BJ (cell line): ENCODE data around the gene PIK3R2. TPM values are rescaled to one million over a fixed set of nuclear protein-coding genes. Genes with fewer than 3 reads are reported as not detected.

Experiments used
- CTCF ChIA-PET: fragments of 350-600 bp; formaldehyde crosslinking; extraction: SDS; loops from one replicate; lab custom pipeline; 2021; ENCODE audit warnings: antibody characterized with exemption, inconsistent platforms; lab: Yijun Ruan, JAX
- POLR2A ChIA-PET: fragments of 300-600 bp; sonication (Branson Sonifier 250); formaldehyde crosslinking; extraction: SDS; loops from one replicate; lab custom pipeline; 2021; ENCODE audit warnings: antibody characterized with exemption; lab: Charles Lee
- DNase-seq: peaks from one replicate; pipeline ENCODE4 v3.0.0-alpha.2; 2011; ENCODE audit warnings: low read depth
- H3K27me3 ChIP-seq: 2 replicates; pipeline ENCODE4 v1.6.0; 2011; ENCODE audit warnings: low read length; ENCODE audit not compliant: control insufficient read depth, insufficient read depth
- H3K36me3 ChIP-seq: 2 replicates; pipeline ENCODE4 v1.5.1; 2011; ENCODE audit warnings: low read length; ENCODE audit not compliant: control insufficient read depth, insufficient read depth
- H3K4me3 ChIP-seq: 2 replicates; pipeline ENCODE4 v1.5.1; 2011; ENCODE audit warnings: low read depth, mild to moderate bottlenecking, control low read depth, low read length
- CTCF ChIP-seq: IDR thresholded peaks from 2 replicates; pipeline ENCODE4 v1.5.1; 2011; ENCODE audit warnings: low read depth, mild to moderate bottlenecking, control low read depth, inconsistent platforms, low read length, moderate library complexity; ENCODE audit not compliant: insufficient read depth
- polyA plus RNA-seq: library from polyadenylated mRNA; depleted of rRNA; stranded (reverse); fragments of >200 nt; gene quantifications from 2 replicates; pipeline ENCODE4 v1.2.3, GENCODE V29; 2011; rRNA removed
- small RNA-seq: library from RNA; depleted of rRNA; stranded (forward); fragments of <200 nt; gene quantifications from one replicate; pipeline ENCODE3, GENCODE V24; 2012; ENCODE audit warnings: low replicate concordance, low read depth; ENCODE audit not compliant: insufficient read length

PIK3R2 gene
- polyA plus RNA-seq, 1 experiment = 17.4 TPM

GRCh38 chr19:18211683-18212082 is 58.7 kb downstream of the PIK3R2 start:
- DNase-seq = no peak
- H3K27me3 ChIP-seq = no peaks in the 10 kb centered on the region
- POLR2A ChIA-PET = no interaction called here
- H3K36me3 ChIP-seq = no peaks in the 10 kb centered on the region
- no peak for TF ChIP-seq CTCF
- no peak overlapping the region for H3K4me3 ChIP-seq
- CTCF ChIA-PET = interaction anchor here (0.6 to 1.6 kb wide), 2 partner anchors 18 to 40 kb away, joined by 4 to 6 read pairs; no protein-coding TSS in a partner anchor

GRCh38 chr19:18214779-18215433 is 61.9 kb downstream of the PIK3R2 start:
- Histone ChIP-seq H3K36me3 (no peaks in the 10 kb centered on the region), H3K27me3 (peaks cover 4% of the 10 kb centered on the region; the same call in 1 of the 2 replicates), H3K4me3 (no peak overlapping the region)
- POLR2A ChIA-PET = no interaction called here
- DNase-seq = no peak
- TF ChIP-seq CTCF = no peak
- CTCF ChIA-PET = no interaction called here

GRCh38 chr19:18216789-18217188 is 63.8 kb downstream of the PIK3R2 start:
- no peak for DNase-seq
- Histone ChIP-seq H3K4me3 (no peak overlapping the region), H3K36me3 (no peaks in the 10 kb centered on the region), H3K27me3 (peaks cover 4% of the 10 kb centered on the region; the same call in 1 of the 2 replicates)
- no peak for TF ChIP-seq CTCF
- POLR2A ChIA-PET = no interaction called here
- CTCF ChIA-PET = no interaction called here

- DNase-seq = no peak
- Histone ChIP-seq H3K27me3 (peaks cover 4% of the 10 kb centered on the region; the same call in 1 of the 2 replicates), H3K36me3 (no peaks in the 10 kb centered on the region), H3K4me3 (no peak overlapping the region)
- no peak for TF ChIP-seq CTCF
- ChIA-PET POLR2A (no interaction called here), CTCF (no interaction called here)
Measured at GRCh38 chr19:18218159-18218558, 65.2 kb downstream of the PIK3R2 start.

- no peak overlapping the region for H3K4me3 ChIP-seq
- no peak for DNase-seq
- POLR2A ChIA-PET = no interaction called here
- CTCF ChIA-PET = interaction anchor here (2.0 kb wide), 1 partner anchor 33 kb away, joined by 8 read pairs; no protein-coding TSS in a partner anchor
- peaks cover 4% of the 10 kb centered on the region; the same call in 1 of the 2 replicates for H3K27me3 ChIP-seq
- TF ChIP-seq CTCF = no peak
- no peaks in the 10 kb centered on the region for H3K36me3 ChIP-seq
Measured at GRCh38 chr19:18218600-18218999, 65.6 kb downstream of the PIK3R2 start.

Small RNAs within 50 kb of the gene (small RNA-seq; reads per million reads assigned to genes)
- gene IFI30 = not detected

Other genes with a start within 250 kb of the PIK3R2 start
- gene CCDC124, start 220.1 kb upstream of the PIK3R2 start, polyA plus RNA-seq = 37.6 and 40.8 TPM in 2 replicates
- gene KCNN1, start 186.1 kb upstream of the PIK3R2 start, polyA plus RNA-seq = 0.06 and 0.10 TPM in 2 replicates
- 4.5 and 6.0 TPM in 2 replicates for gene ARRDC2, start 145.0 kb upstream of the PIK3R2 start, polyA plus RNA-seq
- gene IL12RB1, start 66.2 kb upstream of the PIK3R2 start, polyA plus RNA-seq = 0.10 and 0.13 TPM in 2 replicates
- 1.9 and 2.8 TPM in 2 replicates for gene MAST3, start 55.4 kb upstream of the PIK3R2 start, polyA plus RNA-seq
- 11.1 and 14.5 TPM in 2 replicates for gene IFI30, start 20.6 kb downstream of the PIK3R2 start, polyA plus RNA-seq
- 13.3 and 25.0 TPM in 2 replicates for gene MPV17L2, start 40.1 kb downstream of the PIK3R2 start, polyA plus RNA-seq
- 1.4 and 2.0 TPM in 2 replicates for gene RAB3A, start 50.9 kb downstream of the PIK3R2 start, polyA plus RNA-seq
- gene PDE4C, start 73.3 kb downstream of the PIK3R2 start, polyA plus RNA-seq = 0.06 and 0.12 TPM in 2 replicates
- gene IQCN, start 121.3 kb downstream of the PIK3R2 start, polyA plus RNA-seq = 0.82 and 1.5 TPM in 2 replicates
- gene JUND, start 128.5 kb downstream of the PIK3R2 start, polyA plus RNA-seq = 92.0 and 124 TPM in 2 replicates
- 94.7 and 99.8 TPM in 2 replicates for gene LSM4, start 169.9 kb downstream of the PIK3R2 start, polyA plus RNA-seq
- 30.7 and 32.2 TPM in 2 replicates for gene PGPEP1, start 187.4 kb downstream of the PIK3R2 start, polyA plus RNA-seq
- gene GDF15, start 233.0 kb downstream of the PIK3R2 start, polyA plus RNA-seq = 19.0 and 30.8 TPM in 2 replicates
- gene LRRC25, start 244.5 kb downstream of the PIK3R2 start, polyA plus RNA-seq = 0.06 TPM in 1 of 2 replicates, not detected in the other